CD8-positive, alpha-beta memory T cell (primary cell): ENCODE results near the gene PDXP. TPM values are rescaled to one million over a fixed set of nuclear protein-coding genes. Genes with fewer than 3 reads are reported as not detected.

Experiments used
- CTCF ChIA-PET: fragments of 350-600 bp; sonication (Branson Sonifier 250); formaldehyde crosslinking; loops from one replicate; lab custom pipeline; 2021; ENCODE audit warnings: antibody characterized with exemption; lab: Charles Lee
- POLR2A ChIA-PET: fragments of 350-600 bp; sonication (Branson Sonifier 250); formaldehyde crosslinking; loops from one replicate; lab custom pipeline; 2021; ENCODE audit warnings: antibody characterized with exemption; lab: Charles Lee
- DNase-seq, 5 donors: peaks; one replicate each; pipeline versions ENCODE4 v3.0.0 to v3.0.0-alpha.2; 2020 to 2022; ENCODE audit warnings: mixed read lengths in 1 of 5
- H3K27ac ChIP-seq: one replicate; pipeline ENCODE4 v1.7.0; 2013; ENCODE audit warnings: low read depth, mild to moderate bottlenecking, low read length, moderate library complexity
- H3K27me3 ChIP-seq: 2 replicates; pipeline ENCODE4 v1.7.0; 2013; ENCODE audit warnings: low read length, mild to moderate bottlenecking; ENCODE audit not compliant: insufficient read depth, poor library complexity, severe bottlenecking
- H3K36me3 ChIP-seq: 2 replicates; pipeline ENCODE4 v1.7.0; 2013; ENCODE audit warnings: mild to moderate bottlenecking, low read length, moderate library complexity; ENCODE audit not compliant: insufficient read depth
- H3K4me1 ChIP-seq: 2 replicates; pipeline ENCODE4 v1.7.0; 2013; ENCODE audit warnings: mild to moderate bottlenecking, low read length, moderate library complexity; ENCODE audit not compliant: insufficient read depth
- H3K4me3 ChIP-seq: 2 replicates; pipeline ENCODE4 v1.7.0; 2013; ENCODE audit warnings: mild to moderate bottlenecking, low read length
- H3K9me3 ChIP-seq: 2 replicates; pipeline ENCODE4 v1.7.0; 2013; ENCODE audit warnings: mild to moderate bottlenecking, low read length
- H3K27ac Mint-ChIP-seq, 8 donors: one replicate each; pipeline ENCODE4 v1.8.0; 2020 to 2021; ENCODE audit warnings: mixed read lengths in 8 of 8, mild to moderate bottlenecking in 6 of 8, inconsistent platforms in 3 of 8, moderate library complexity in 3 of 8
- H3K27me3 Mint-ChIP-seq, 2 donors: one replicate each; pipeline ENCODE4 v1.8.0; 2020 to 2021; ENCODE audit warnings: mixed read lengths in 2 of 2, mild to moderate bottlenecking in 1 of 2, moderate library complexity in 1 of 2
- H3K36me3 Mint-ChIP-seq, 3 donors: one replicate each; pipeline ENCODE4 v1.8.0; 2020 to 2021; ENCODE audit warnings: mixed read lengths in 3 of 3, inconsistent platforms in 1 of 3, mild to moderate bottlenecking in 1 of 3
- H3K4me1 Mint-ChIP-seq, 3 donors: one replicate each; pipeline ENCODE4 v1.8.0; 2020 to 2021; ENCODE audit warnings: mixed read lengths in 3 of 3, inconsistent platforms in 1 of 3, mild to moderate bottlenecking in 1 of 3
- H3K4me3 Mint-ChIP-seq, 7 donors: one replicate each; pipeline ENCODE4 v1.8.0; 2020 to 2021; ENCODE audit warnings: mixed read lengths in 7 of 7, mild to moderate bottlenecking in 6 of 7, moderate library complexity in 4 of 7, inconsistent platforms in 2 of 7
- H3K9me3 Mint-ChIP-seq, 5 donors: one replicate each; pipeline ENCODE4 v1.8.0; 2020 to 2022; ENCODE audit warnings: mixed read lengths in 5 of 5, mild to moderate bottlenecking in 3 of 5, moderate library complexity in 2 of 5, inconsistent platforms in 1 of 5
- polyA plus RNA-seq: library from polyadenylated mRNA; unstranded; fragments of 300-500 nt; fragmentation: Illumina TruSeq; gene quantifications from one replicate; pipeline ENCODE4 v1.2.3, GENCODE V29; 2021
- total RNA-seq, 2 experiments: library from RNA; stranded (reverse); gene quantifications; one replicate each; pipeline ENCODE4 v1.2.3, GENCODE V29; 2021

The PDXP gene
- total and polyA plus RNA-seq, 3 experiments from 2014 or later, result 7.1 to 37.8 (median 36.0) TPM

- CTCF ChIA-PET, result interaction anchor here (1.5 to 16.3 kb wide), 9 partner anchors 6 to 171 kb away, joined by 4 to 375 read pairs (median 20); partner anchors contain the start of genes GGA1, LGALS1, NOL12 and PDXP
- Mint-ChIP-seq H3K9me3 (no peaks in the 10 kb centered on the region), H3K4me1 (peaks cover 64 to 89% (median 69%) of the 10 kb centered on the region in 3 donors), H3K36me3 (peaks cover 0 to 14% (median 0%) of the 10 kb centered on the region in 3 donors), H3K27me3 (no peaks in the 10 kb centered on the region), H3K27ac (peak overlapping the region; percentile 89 to 99 (median 95)), H3K4me3 (peak overlapping the region; percentile 72 to 95 (median 83))
- Histone ChIP-seq H3K36me3 (no peaks in the 10 kb centered on the region), H3K27me3 (no peaks in the 10 kb centered on the region), H3K27ac (peak overlapping the region; percentile 57), H3K4me1 (peaks cover 78% of the 10 kb centered on the region), H3K9me3 (no peaks in the 10 kb centered on the region), H3K4me3 (peak overlapping the region; percentile 50)
- DNase-seq, result peak in 1 of 5 donors; percentile 29
- POLR2A ChIA-PET, result interaction anchor here (1.3 to 9.6 kb wide), 4 partner anchors 8 to 26 kb away, joined by 4 to 50 read pairs (median 18); partner anchors contain the start of genes GGA1 and PDXP
Measured at GRCh38 chr22:37634417-37634924, 24.1 kb upstream of the PDXP start.

GRCh38 chr22:37635157-37635556, 23.4 kb upstream of the PDXP start:
- Histone ChIP-seq H3K4me3 (no peak overlapping the region), H3K27me3 (no peaks in the 10 kb centered on the region), H3K27ac (no peak overlapping the region), H3K9me3 (no peaks in the 10 kb centered on the region), H3K4me1 (peaks cover 78% of the 10 kb centered on the region), H3K36me3 (no peaks in the 10 kb centered on the region)
- H3K27me3 Mint-ChIP-seq, result no peaks in the 10 kb centered on the region
- CTCF ChIA-PET, result interaction anchor here (1.6 to 16.3 kb wide), 7 partner anchors 5 to 47 kb away, joined by 4 to 375 read pairs (median 236); partner anchors contain the start of genes GGA1, LGALS1, NOL12 and PDXP
- H3K9me3 Mint-ChIP-seq, result no peaks in the 10 kb centered on the region
- POLR2A ChIA-PET, result interaction anchor here (1.3 to 9.6 kb wide), 3 partner anchors 8 to 27 kb away, joined by 3 to 50 read pairs (median 4); partner anchors contain the start of genes GGA1 and PDXP
- peaks cover 64 to 87% (median 69%) of the 10 kb centered on the region in 3 donors for H3K4me1 Mint-ChIP-seq
- H3K36me3 Mint-ChIP-seq, result peaks cover 0 to 13% (median 0%) of the 10 kb centered on the region in 3 donors
- peak overlapping the region in 5 of 7 donors; percentile 15 to 75 (median 66) for H3K4me3 Mint-ChIP-seq
- H3K27ac Mint-ChIP-seq, result peak overlapping the region in 6 of 8 donors; percentile 89 to 97 (median 94)
- no peak for DNase-seq

- Mint-ChIP-seq H3K9me3 (no peaks in the 10 kb centered on the region), H3K27me3 (no peaks in the 10 kb centered on the region), H3K4me3 (peak overlapping the region; percentile 47 to 99 (median 82)), H3K4me1 (peaks cover 61 to 90% (median 67%) of the 10 kb centered on the region in 3 donors), H3K36me3 (peaks cover 0 to 17% (median 0%) of the 10 kb centered on the region in 3 donors), H3K27ac (peak overlapping the region; percentile 77 to 97 (median 87))
- Histone ChIP-seq H3K4me3 (peak overlapping the region; percentile 9), H3K27me3 (no peaks in the 10 kb centered on the region), H3K36me3 (no peaks in the 10 kb centered on the region), H3K27ac (peak overlapping the region; percentile 31), H3K9me3 (no peaks in the 10 kb centered on the region), H3K4me1 (peaks cover 77% of the 10 kb centered on the region)
- POLR2A ChIA-PET, result interaction anchor here (0.5 to 4.2 kb wide), 9 partner anchors 8 to 679 kb away, joined by 3 to 25 read pairs (median 3); partner anchors contain the start of gene PDXP
- peak in 1 of 5 donors; percentile 34 for DNase-seq
- CTCF ChIA-PET, result interaction anchor here (0.6 to 16.3 kb wide), 9 partner anchors 6 to 200 kb away, joined by 3 to 375 read pairs (median 7); partner anchors contain the start of genes GGA1, LGALS1, NOL12 and PDXP
Measured at GRCh38 chr22:37636186-37636948, 22.2 kb upstream of the PDXP start.

GRCh38 chr22:37636949-37637273, 21.6 kb upstream of the PDXP start:
- no peaks in the 10 kb centered on the region for H3K9me3 Mint-ChIP-seq
- Histone ChIP-seq H3K36me3 (peaks cover 3% of the 10 kb centered on the region), H3K27ac (peak overlapping the region; percentile 31), H3K4me3 (peak overlapping the region; percentile 9), H3K27me3 (no peaks in the 10 kb centered on the region), H3K9me3 (no peaks in the 10 kb centered on the region), H3K4me1 (peaks cover 80% of the 10 kb centered on the region)
- peaks cover 61 to 90% (median 69%) of the 10 kb centered on the region in 3 donors for H3K4me1 Mint-ChIP-seq
- DNase-seq, result no peak
- peaks cover 0 to 17% (median 0%) of the 10 kb centered on the region in 3 donors for H3K36me3 Mint-ChIP-seq
- H3K4me3 Mint-ChIP-seq, result peak overlapping the region; percentile 47 to 99 (median 82)
- H3K27me3 Mint-ChIP-seq, result no peaks in the 10 kb centered on the region
- POLR2A ChIA-PET, result interaction anchor here (0.5 to 4.2 kb wide), 7 partner anchors 9 to 679 kb away, joined by 3 to 25 read pairs (median 4); partner anchors contain the start of gene PDXP
- CTCF ChIA-PET, result interaction anchor here (0.6 to 16.3 kb wide), 10 partner anchors 7 to 199 kb away, joined by 3 to 375 read pairs (median 6); partner anchors contain the start of genes GGA1, LGALS1, NOL12 and PDXP
- H3K27ac Mint-ChIP-seq, result peak overlapping the region; percentile 77 to 97 (median 87)

GRCh38 chr22:37638391-37639069, 20.0 kb upstream of the PDXP start:
- Mint-ChIP-seq H3K36me3 (peaks cover 0 to 31% (median 4%) of the 10 kb centered on the region in 3 donors), H3K4me1 (peaks cover 61 to 90% (median 67%) of the 10 kb centered on the region in 3 donors), H3K4me3 (peak overlapping the region; percentile 85 to 99 (median 97)), H3K9me3 (no peaks in the 10 kb centered on the region), H3K27ac (peak overlapping the region; percentile 76 to 97 (median 84)), H3K27me3 (no peaks in the 10 kb centered on the region)
- DNase-seq, result peak in 3 of 5 donors; percentile 32 to 47 (median 46)
- H3K27ac ChIP-seq, result peak overlapping the region; percentile 41
- no peaks in the 10 kb centered on the region for H3K9me3 ChIP-seq
- ChIA-PET CTCF (interaction anchor here (0.7 to 16.3 kb wide), 9 partner anchors 9 to 46 kb away, joined by 3 to 375 read pairs (median 6); partner anchors contain the start of genes GGA1, LGALS1, NOL12 and PDXP), POLR2A (interaction anchor here (0.7 to 4.2 kb wide), 3 partner anchors 11 to 20 kb away, joined by 3 to 25 read pairs (median 13); partner anchors contain the start of gene PDXP)
- no peaks in the 10 kb centered on the region for H3K27me3 ChIP-seq
- peaks cover 80% of the 10 kb centered on the region for H3K4me1 ChIP-seq
- peak overlapping the region; percentile 94 for H3K4me3 ChIP-seq
- peaks cover 19% of the 10 kb centered on the region for H3K36me3 ChIP-seq

DNA sequence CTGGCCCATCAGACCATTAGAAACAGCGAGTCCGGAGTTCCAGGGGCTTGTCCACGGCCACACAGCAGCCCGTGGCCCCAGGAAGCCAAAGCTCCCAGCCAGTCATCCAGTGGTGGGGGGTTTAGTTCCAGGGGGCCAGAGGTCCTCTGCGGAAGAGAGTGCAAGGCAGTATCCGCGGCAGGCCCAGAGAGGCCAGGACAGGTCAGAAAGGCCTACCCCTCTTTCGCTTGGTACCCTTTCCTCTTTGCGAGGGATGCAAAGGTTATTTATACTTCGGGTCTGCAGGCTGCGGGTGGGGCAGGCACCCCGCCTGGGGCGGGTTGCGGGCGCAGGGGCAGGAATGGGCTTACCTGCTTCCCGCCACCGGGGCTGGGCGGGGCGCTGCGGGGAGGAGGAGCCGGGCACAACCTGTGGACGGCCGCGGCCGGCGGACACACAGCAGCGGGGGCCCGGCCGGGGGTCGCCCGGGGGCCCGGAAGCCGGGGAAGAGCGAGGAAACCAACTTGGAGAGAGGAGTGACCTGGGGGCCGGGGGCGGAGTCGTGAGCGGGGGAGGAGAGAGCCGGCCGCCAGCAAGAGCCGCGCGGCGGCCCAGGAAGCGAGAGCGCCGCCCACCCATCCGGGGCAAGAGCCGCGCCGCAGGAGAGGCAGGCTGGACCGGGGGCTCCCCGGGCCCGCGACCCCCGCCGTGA, 19.3 kb upstream of the PDXP start, which contains the start of gene SH3BP1:
Gene SH3BP1, plus strand, starts transcription at position 600 of the 691 bp plus-strand sequence. CDS start 119 bp downstream, outside the sequence.
- Histone ChIP-seq H3K36me3 (peaks cover 24% of the 10 kb centered on the region), H3K4me3 (peak within 1 kb of the TSS; percentile 94), H3K4me1 (peaks cover 76% of the 10 kb centered on the region), H3K9me3 (no peaks in the 10 kb centered on the region), H3K27me3 (no peaks in the 10 kb centered on the region), H3K27ac (peak within 1 kb of the TSS; percentile 72)
- Mint-ChIP-seq H3K4me1 (peaks cover 60 to 88% (median 65%) of the 10 kb centered on the region in 3 donors), H3K9me3 (no peaks in the 10 kb centered on the region), H3K4me3 (peak within 1 kb of the TSS; percentile 85 to 99 (median 97)), H3K27ac (peak within 1 kb of the TSS; percentile 84 to 97 (median 94)), H3K36me3 (peaks cover 0 to 36% (median 6%) of the 10 kb centered on the region in 3 donors), H3K27me3 (no peaks in the 10 kb centered on the region)
- CTCF ChIA-PET, result interaction anchor here (1.5 to 16.3 kb wide), 6 partner anchors 9 to 43 kb away, joined by 5 to 375 read pairs (median 145); partner anchors contain the start of genes GGA1, LGALS1, NOL12 and PDXP
- peak; percentile 46 to 76 (median 60) for DNase-seq
- POLR2A ChIA-PET, result interaction anchor here (0.8 to 4.2 kb wide), 2 partner anchors 11 to 47 kb away, joined by 3 to 25 read pairs; partner anchors contain the start of gene NOL12
